Heart left ventricle (tissue), 16 donors: ENCODE measurements around the gene VAC14. TPM values are rescaled to one million over a fixed set of nuclear protein-coding genes. Genes with fewer than 3 reads are reported as not detected.

ENCODE experiments used
- ATAC-seq, 4 donors: fragments of 200-7000 bp; cut with Tn5 transposase; one replicate each; pipeline ENCODE4 v1.9.1; 2020 to 2022; ENCODE audit warnings: moderate library complexity in 4 of 4, mild to moderate bottlenecking in 3 of 4, moderate number of reproducible peaks in 1 of 4
- DNase-seq, 5 donors: peaks; one replicate each; pipeline ENCODE4 v3.0.0-alpha.2; 2020
- H3K27ac ChIP-seq, 12 donors: fragments of 200-600 bp; sonication (generic) in 4 of 12; one replicate each; pipeline versions ENCODE4 v1.5.0 to v1.8.0; 2016 to 2022; ENCODE audit warnings: mild to moderate bottlenecking in 2 of 12
- H3K27me3 ChIP-seq, 9 donors: fragments of 200-600 bp; sonication (generic) in 2 of 9; one replicate each; pipeline versions ENCODE4 v1.5.1 to v1.8.0; 2016 to 2022; ENCODE audit warnings: mild to moderate bottlenecking in 3 of 9
- H3K36me3 ChIP-seq, 9 donors: fragments of 200-600 bp; sonication (generic) in 2 of 9; one replicate each; pipeline versions ENCODE4 v1.5.0 to v1.8.0; 2018 to 2022; ENCODE audit warnings: mild to moderate bottlenecking in 2 of 9
- H3K4me1 ChIP-seq, 12 donors: fragments of 200-600 bp; sonication (generic) in 4 of 12; one replicate each; pipeline versions ENCODE4 v1.5.0 to v1.8.0; 2016 to 2022; ENCODE audit warnings: mild to moderate bottlenecking in 3 of 12
- H3K4me3 ChIP-seq, 12 donors: fragments of 200-600 bp; sonication (generic) in 4 of 12; one replicate each; pipeline versions ENCODE4 v1.5.0 to v1.8.0; 2017 to 2022; ENCODE audit warnings: mild to moderate bottlenecking in 9 of 12, moderate library complexity in 4 of 12
- H3K9me3 ChIP-seq, 12 donors: fragments of 200-600 bp; sonication (generic) in 4 of 12; one replicate each; pipeline versions ENCODE4 v1.5.0 to v1.8.0; 2016 to 2022; ENCODE audit warnings: mild to moderate bottlenecking in 1 of 12
- CTCF ChIP-seq, 12 donors: fragments of 200-600 bp; sonication (generic) in 4 of 12; IDR thresholded peaks; one replicate each; pipeline versions ENCODE4 v1.5.0 to v1.8.0; 2018 to 2022; ENCODE audit warnings: antibody characterized with exemption in 12 of 12, mild to moderate bottlenecking in 5 of 12
- POLR2A ChIP-seq, 2 donors: fragments of 450-650 bp; IDR thresholded peaks; one replicate each; pipeline ENCODE4 v1.6.1; 2017; ENCODE audit warnings: antibody characterized with exemption in 2 of 2, mild to moderate bottlenecking in 2 of 2, moderate library complexity in 2 of 2
- WGBS, 4 donors: extraction: QIAGEN DNeasy Blood & Tissue Kit in 2 of 4; methylation state at CpG; one replicate each; pipeline versions ENCODE4 v1.1.5 to v1.1.7; 2013 to 2018; 5-methylcytosine and 5-hydroxymethylcytosine counted together
- intact Hi-C, 10 donors: fragments of 100-400 bp; cut with DNase I; formaldehyde crosslinking; loops; one replicate each; pipeline versions ENCODE4 v1.11.1 to v1.14.2; 2022
- polyA plus RNA-seq, 2 donors: library from polyadenylated mRNA; stranded (reverse); fragments of 200-250 nt; gene quantifications; one replicate each; pipeline ENCODE4 v1.2.3, GENCODE V29; 2013
- total RNA-seq, 9 donors: library from RNA; depleted of rRNA in 2 of 9; stranded (reverse); fragments of >200 nt in 2 of 9; fragmentation: NEBNext Ultra II Directional in 3 of 9; extraction: Animal tissue kit (Norgen Biotek cat#: 25700) in 3 of 9; gene quantifications; one replicate each; pipeline versions ENCODE4 v1.1.0 to v1.2.4, GENCODE V29; 2016 to 2023
- donor health status: ischemic (EF 13 %, LVEDD 7.1; RV severe dilation, severe dysfunction).
- donor health status: healthy with polysubstance abuse.
- donor health status: DM: no; HTN: yes; CAD: no.
- donor health status: DM: no; HTN: no; CAD: no.
- donor health status: ischemic (EF 25% LVEDD 6.9; RV normal size, moderate dysfunction).
- donor health status: ischemic (EF 25% LVEDD 5.7; RV mildly dilated, moderate dysfunction).
- donor health status: healthy.
- donor health status: DM: yes; HTN: yes; CAD: no.
- donor health status: ischemic (EF 35%, LVEDD 5.7; RV mildly dilated, moderate dysfunction).
- donor health status: nonischemic (EF 11% LVEDD 7.7; RV severe dilation, severe dysfunction).
- donor health status: DM: yes; HTN: yes; CAD: no.
- donor health status: PGD.
- donor health status: ischemic (EF 29% LVEDD 5.4; RV normal size, mild dysfunction).
- donor health status: nonischemic (EF 23%, LVEDD 6.1; RV moderate dilation, normal function).

The VAC14 gene
- total and polyA plus RNA-seq, 11 donors = 13.9 to 48.0 (median 26.1) TPM

GRCh38 chr16:70680495-70681381, 120.2 kb downstream of the VAC14 start:
- DNase-seq (peak in 1 of 5 donors; percentile 63), ATAC-seq (no peak)
- H3K36me3 ChIP-seq = peaks cover 0 to 46% (median 39%) of the 10 kb centered on the region in 9 donors
- H3K27ac ChIP-seq = peak overlapping the region in 9 of 12 donors; percentile 4 to 92 (median 43)
- peaks cover 0 to 5% (median 0%) of the 10 kb centered on the region in 9 donors for H3K27me3 ChIP-seq
- H3K9me3 ChIP-seq = no peaks in the 10 kb centered on the region
- H3K4me3 ChIP-seq = peak overlapping the region in 2 of 12 donors; percentile 7
- H3K4me1 ChIP-seq = peaks cover 0 to 77% (median 42%) of the 10 kb centered on the region in 12 donors
- intact Hi-C loops = loop anchor here (1.0 to 5.0 kb wide), 6 partner anchors 57 to 90 kb away; no protein-coding TSS in a partner anchor
- 59 to 79% (median 62%) methylated on average over 7 to 18 of the region's 18 CpGs for WGBS, 4 donors
- TF ChIP-seq CTCF (IDR thresholded peaks at IDR 0.05) (no peak), POLR2A (IDR thresholded peaks at IDR 0.05) (no peak)

DNA sequence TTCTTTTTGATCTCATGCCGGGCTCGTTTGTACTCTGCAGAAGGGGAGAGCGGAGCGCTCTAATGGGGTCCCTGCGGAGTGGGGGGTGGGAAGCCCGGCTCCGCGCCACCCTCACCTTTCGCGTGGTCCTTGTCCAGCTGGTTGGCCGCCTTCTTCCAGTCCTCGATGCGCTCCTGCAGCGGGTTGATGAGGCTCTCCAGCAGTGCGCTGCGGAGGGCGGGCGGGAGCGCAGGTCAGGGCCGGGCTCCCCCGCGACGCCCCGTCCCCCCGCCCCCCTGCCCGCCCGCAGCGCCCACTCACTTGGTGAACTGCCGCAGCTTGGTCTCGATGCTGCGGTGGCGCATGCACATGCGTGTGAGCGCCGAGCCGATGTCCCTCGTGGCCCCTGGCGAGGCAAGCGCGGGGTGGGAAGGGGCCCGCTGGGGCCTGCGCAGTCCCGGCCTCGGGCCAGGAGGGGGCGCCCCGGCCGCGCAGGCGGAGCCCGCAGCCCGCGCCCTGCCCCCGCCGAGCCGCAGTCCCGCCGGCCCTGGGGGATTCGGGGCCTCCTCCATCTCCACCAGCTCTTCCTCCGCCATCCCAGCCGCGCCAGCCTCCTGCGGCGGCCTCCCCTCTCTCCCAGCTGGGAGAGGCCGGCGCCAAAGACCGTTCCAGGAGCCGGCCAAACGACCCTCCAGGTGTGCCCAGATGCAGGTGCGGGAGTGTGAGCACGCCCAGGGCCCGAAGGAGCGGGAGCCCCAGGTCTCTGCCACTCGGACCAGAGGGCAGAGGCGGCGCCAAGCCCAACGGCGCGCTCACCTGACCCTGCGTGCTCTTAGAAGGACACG, 121.1 kb downstream of the VAC14 start:
- H3K4me1 ChIP-seq = peaks cover 0 to 70% (median 42%) of the 10 kb centered on the region in 12 donors
- peaks cover 0 to 4% (median 0%) of the 10 kb centered on the region in 9 donors for H3K27me3 ChIP-seq
- 60 to 73% (median 61%) methylated on average over 49 to 80 of the region's 80 CpGs for WGBS, 4 donors
- no peaks in the 10 kb centered on the region for H3K9me3 ChIP-seq
- peak overlapping the region in 2 of 12 donors; percentile 7 for H3K4me3 ChIP-seq
- intact Hi-C loops = loop anchor here (2.0 to 5.0 kb wide), 6 partner anchors 57 to 92 kb away; no protein-coding TSS in a partner anchor
- H3K27ac ChIP-seq = peak overlapping the region in 6 of 12 donors; percentile 42 to 92 (median 46)
- peak in 3 of 5 donors; percentile 28 to 71 (median 38) for DNase-seq
- TF ChIP-seq POLR2A (IDR thresholded peaks at IDR 0.05) (no peak), CTCF (IDR thresholded peaks at IDR 0.05) (peak in 11 of 12 donors; percentile 26 to 78 (median 57))
- peak in 2 of 4 donors; percentile 21 to 54 for ATAC-seq
- peaks cover 0 to 55% (median 47%) of the 10 kb centered on the region in 9 donors for H3K36me3 ChIP-seq

DNA sequence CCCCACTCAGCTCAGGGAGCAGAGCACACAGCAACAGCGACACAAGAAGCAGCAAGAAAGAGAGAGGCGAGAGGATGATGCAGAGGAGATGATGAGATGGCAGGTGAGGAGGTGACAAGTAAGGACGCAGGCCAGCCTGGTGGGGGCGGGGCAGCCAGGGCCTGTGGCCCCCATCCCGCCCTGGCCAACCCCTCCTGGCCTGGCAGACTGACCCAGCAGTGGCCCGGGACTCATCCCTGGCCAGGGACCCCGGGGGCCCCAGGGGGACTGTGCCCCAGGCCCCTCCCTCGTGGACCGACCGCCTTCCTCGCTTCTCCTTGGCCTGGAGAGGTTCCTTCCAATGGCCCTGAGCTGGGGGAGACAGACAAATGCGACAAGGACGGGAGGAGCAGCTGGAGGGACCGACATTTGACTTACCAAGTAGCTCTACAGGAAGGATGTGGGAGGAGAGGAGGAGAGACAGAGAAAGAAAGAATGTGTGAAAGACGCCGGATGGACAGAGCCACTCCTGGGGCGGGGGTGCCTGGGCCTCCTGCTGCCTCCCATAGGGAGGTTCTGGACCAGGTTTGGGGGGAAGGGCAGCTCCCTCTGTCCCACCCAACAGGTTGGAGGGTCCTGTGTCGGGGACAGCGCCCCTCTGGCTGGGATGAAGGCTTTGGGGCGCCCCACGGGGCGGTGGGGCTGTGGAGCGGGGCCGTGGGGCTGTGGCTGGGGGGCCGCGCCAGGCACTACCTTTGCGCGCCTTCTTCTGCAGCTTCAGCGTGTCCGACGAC, 121.9 kb downstream of the VAC14 start:
- Histone ChIP-seq H3K4me1 (peaks cover 0 to 62% (median 35%) of the 10 kb centered on the region in 12 donors), H3K9me3 (no peaks in the 10 kb centered on the region), H3K4me3 (no peak overlapping the region), H3K27me3 (no peaks in the 10 kb centered on the region), H3K36me3 (peaks cover 0 to 61% (median 53%) of the 10 kb centered on the region in 9 donors), H3K27ac (peak overlapping the region in 2 of 12 donors; percentile 47 to 89)
- ATAC-seq (no peak), DNase-seq (peak in 1 of 5 donors; percentile 62)
- intact Hi-C loops = loop anchor here in 1 of 10 donors (5.0 kb wide), 1 partner anchor 93 kb away; no protein-coding TSS in a partner anchor
- 75 to 84% (median 83%) methylated on average over 26 to 31 of the region's 31 CpGs for WGBS, 4 donors
- TF ChIP-seq POLR2A (IDR thresholded peaks at IDR 0.05) (no peak), CTCF (IDR thresholded peaks at IDR 0.05) (no peak)
